ENCODE results near the gene VASH2.
"Not testable (repeated sequence)": the region's sequence is repeated elsewhere in the genome, so short reads cannot be mapped to it uniquely, and the experiment has no call there.

VASH2 gene

GRCh38 chr1:212950243-212951125 lies at the start of gene VASH2:
Gene VASH2, plus strand, starts transcription at chr1:212950541. Its CDS starts 1,002 bp downstream, at chr1:212951543.
- DNase-seq, result no peak

GRCh38 chr1:212901290-212901689 lies 49.1 kb upstream of the VASH2 start:
- DNase-seq, result no peak

GRCh38 chr1:212902054-212902453 lies 48.3 kb upstream of the VASH2 start:
- no peak for DNase-seq

- DNase-seq, result no peak
Measured at GRCh38 chr1:212903664-212904063, 46.7 kb upstream of the VASH2 start.

GRCh38 chr1:212908071-212908470 lies 42.3 kb upstream of the VASH2 start:
- DNase-seq, result not testable (repeated sequence)

DNA sequence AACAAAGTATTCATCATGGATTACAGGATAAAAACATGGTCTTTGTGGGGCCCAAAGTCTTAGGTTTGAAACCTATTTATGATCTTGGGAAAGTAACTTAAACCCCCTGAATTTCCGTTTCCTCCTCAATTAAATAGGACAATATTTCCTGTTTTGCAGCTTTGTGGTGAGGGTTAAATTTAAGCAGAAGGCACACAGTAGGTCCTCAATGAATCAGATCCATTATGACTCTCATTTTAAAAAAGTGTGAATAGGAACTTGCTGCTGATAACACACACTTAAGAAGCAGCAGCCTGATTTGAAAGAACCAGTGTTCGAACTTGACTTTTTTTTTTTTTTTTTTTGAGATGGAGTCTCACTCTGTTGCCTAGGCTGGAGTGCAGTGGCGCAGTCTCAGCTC lies 41.4 kb upstream of the VASH2 start:
- DNase-seq, result no peak

- DNase-seq, result no peak
Measured at GRCh38 chr1:212909652-212910063, 40.7 kb upstream of the VASH2 start.

DNA sequence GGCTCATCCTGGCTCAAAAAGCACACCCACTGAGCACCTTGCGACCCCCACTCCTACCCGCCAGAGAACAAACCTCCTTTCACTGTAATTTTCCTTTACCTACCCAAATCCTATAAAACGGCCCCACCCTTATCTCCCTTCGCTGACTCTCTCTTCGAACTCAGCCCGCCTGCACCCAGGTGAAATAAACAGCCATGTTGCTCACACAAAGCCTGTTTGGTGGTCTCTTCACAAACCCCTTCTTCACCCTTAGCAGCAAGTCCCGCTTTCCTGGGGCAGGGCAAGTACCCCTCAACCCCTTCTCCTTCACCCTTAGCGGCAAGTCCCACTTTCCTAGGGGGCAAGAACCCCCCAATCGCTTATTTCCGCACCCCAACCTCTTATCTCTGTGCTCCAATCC lies 40.1 kb upstream of the VASH2 start:
- not testable (repeated sequence) for DNase-seq

- not testable (repeated sequence) for DNase-seq
Measured at GRCh38 chr1:212913638-212914037, 36.7 kb upstream of the VASH2 start.

DNA sequence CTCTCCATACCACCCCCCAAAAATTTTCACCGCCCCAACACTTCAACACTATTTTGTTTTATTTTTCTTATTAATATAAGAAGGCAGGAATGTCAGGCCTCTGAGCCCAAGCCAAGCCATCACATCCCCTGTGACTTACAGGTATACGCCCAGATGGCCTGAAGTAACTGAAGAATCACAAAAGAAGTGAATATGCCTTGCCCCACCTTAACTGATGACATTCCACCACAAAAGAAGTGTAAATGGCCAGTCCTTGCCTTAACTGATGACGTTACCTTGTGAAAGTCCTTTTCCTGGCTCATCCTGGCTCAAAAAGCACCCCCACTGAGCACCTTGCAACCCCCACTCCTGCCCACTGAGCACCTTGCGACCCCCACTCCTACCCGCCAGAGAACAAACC lies 36.2 kb upstream of the VASH2 start:
- not testable (repeated sequence) for DNase-seq

- no peak for DNase-seq
Measured at GRCh38 chr1:212914789-212915188, 35.6 kb upstream of the VASH2 start.

- no peak for DNase-seq
Measured at GRCh38 chr1:212915245-212916091, 34.9 kb upstream of the VASH2 start.

DNA sequence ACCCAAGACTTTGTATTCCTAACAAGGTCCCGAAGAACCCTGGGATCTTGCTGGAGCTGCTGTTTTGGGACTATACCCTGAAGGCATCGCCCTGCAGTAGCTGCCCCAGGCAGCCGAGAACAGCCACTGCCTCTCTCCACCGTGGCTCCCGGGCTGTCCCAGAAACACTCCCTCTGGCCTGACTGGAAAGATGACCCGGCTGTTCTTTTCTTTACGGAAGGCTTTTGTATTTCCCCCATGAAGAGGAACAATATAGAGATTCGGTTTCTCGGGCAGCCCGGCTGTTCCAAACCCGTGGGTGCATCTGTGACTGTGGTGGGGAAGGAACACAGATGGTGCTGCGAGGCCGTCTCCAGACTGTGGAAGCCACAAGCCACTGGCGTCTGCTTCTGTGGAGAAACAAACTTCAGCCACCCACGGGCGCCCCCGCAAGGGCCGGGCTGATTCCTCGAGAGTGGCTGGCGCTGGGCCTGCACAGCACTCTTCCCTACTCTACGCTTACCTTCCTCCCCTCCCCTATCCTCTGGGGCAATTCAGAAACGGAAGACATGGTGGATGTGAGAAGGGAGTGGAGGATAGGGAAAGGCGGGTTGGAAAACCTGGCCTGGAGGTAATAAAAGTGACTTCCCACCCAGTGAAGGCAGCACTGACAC lies 33.7 kb upstream of the VASH2 start:
- DNase-seq, result no peak

DNA sequence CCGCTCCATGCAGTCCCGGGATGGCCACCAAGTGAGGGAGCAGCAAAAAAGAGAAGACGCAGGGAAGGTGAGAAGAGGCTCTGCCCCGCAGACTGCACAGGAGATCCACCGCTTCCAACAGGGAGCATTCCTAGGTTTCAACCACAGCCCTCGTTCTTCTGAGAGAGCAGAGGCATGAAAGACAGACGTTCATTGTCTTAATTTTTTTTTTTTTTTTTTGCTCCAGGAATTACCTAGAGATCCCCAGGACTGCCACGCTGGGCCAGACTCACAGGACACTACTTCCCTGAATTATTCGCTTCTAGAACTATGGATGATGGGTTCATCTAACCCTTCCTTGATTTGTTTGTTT lies 33.2 kb upstream of the VASH2 start:
- DNase-seq, result no peak

- no peak for DNase-seq
Measured at GRCh38 chr1:212917858-212918257, 32.5 kb upstream of the VASH2 start.

GRCh38 chr1:212918824-212919223 lies 31.5 kb upstream of the VASH2 start:
- DNase-seq, result no peak

DNA sequence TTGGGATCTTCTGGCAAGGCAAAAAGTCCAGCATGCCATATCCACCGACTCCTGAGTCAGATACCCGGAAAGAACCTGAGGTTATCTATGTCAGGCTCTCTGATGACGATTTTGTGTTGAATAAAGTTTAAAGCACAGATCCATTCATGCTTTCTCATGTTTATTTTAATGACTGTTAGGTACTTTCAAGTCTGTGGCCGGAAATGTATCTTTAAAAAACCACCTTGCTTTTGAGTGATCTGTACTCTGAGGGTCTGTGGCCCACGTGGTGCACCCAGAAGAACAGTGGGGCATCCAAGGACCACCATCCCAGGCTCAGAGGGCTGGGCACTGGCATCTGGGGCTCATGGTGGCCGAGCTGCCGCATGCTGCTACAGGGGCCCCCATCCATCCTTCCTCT lies 30.1 kb upstream of the VASH2 start:
- no peak for DNase-seq

- DNase-seq, result no peak
Measured at GRCh38 chr1:212920896-212921295, 29.4 kb upstream of the VASH2 start.

- no peak for DNase-seq
Measured at GRCh38 chr1:212922016-212922415, 28.3 kb upstream of the VASH2 start.

- no peak for DNase-seq
Measured at GRCh38 chr1:212926372-212926771, 24.0 kb upstream of the VASH2 start.

DNA sequence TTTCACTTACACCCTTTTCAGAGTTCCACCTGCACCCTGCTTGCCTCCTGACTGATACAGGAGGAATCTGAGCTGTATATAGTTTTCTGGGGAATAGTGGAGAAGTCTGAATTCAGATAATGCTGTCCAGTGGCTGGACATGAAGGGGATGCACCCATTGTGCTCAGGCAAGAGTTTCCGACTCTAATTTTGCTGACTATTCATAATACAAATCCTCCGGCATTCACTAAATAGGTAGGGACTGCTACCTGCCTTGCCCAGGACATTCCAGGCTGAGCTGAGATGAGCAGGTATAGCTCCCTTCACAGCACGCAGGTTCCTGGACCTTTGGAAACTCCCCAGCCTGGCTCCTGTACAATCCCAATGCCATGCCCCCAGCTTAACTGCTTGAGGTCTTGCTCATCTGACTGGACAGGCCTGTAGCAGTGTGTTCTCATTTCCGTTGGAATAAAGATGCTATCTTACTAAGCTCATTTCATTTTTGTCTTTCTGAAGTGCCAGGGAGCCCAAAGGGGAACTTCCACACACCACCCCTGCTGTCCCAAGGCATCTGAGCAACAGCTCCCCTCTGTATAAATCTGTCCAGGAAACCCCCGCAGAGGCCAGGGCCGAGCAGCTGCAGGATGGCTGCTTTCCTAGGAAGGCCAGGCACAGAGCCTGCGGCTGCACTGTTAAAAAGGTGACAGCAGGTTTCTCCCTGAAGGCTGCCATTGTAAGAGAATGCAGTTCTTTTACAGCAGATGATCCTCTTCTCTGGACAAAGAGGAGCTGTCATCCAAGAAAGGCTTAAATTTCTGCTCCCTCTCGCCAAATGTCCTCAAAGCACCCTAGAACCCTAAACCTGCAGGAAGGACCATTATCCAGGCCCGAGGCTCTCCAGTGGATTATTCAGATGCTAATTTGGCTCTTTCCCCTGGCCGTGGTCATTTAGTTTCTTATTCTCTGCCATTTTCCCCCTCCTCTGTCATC lies 21.7 kb upstream of the VASH2 start:
- no peak for DNase-seq

- no peak for DNase-seq
Measured at GRCh38 chr1:212930986-212931678, 19.2 kb upstream of the VASH2 start.
